OCI-LY7 (cell line): ENCODE data around the gene POC1B.

Experiments
- EZH2phosphoT487 ChIP-seq: fragments of 200-600 bp; sonication (generic); IDR thresholded peaks from 2 replicates; pipeline ENCODE4 v1.6.1; 2018; ENCODE audit warnings: low read depth, borderline replicate concordance, mild to moderate bottlenecking, mixed run types, antibody characterized with exemption, low read length, moderate library complexity, mixed read lengths
- TF ChIP-seq, protein P1 (sequence below): fragments of 200-600 bp; sonication (generic); conservative IDR thresholded peaks from 2 replicates; pipeline ENCODE4 v1.5.1; 2014; ENCODE audit warnings: mild to moderate bottlenecking, antibody characterized with exemption, low read length, moderate library complexity, mixed read lengths

- TF ChIP-seq, protein P1, sequence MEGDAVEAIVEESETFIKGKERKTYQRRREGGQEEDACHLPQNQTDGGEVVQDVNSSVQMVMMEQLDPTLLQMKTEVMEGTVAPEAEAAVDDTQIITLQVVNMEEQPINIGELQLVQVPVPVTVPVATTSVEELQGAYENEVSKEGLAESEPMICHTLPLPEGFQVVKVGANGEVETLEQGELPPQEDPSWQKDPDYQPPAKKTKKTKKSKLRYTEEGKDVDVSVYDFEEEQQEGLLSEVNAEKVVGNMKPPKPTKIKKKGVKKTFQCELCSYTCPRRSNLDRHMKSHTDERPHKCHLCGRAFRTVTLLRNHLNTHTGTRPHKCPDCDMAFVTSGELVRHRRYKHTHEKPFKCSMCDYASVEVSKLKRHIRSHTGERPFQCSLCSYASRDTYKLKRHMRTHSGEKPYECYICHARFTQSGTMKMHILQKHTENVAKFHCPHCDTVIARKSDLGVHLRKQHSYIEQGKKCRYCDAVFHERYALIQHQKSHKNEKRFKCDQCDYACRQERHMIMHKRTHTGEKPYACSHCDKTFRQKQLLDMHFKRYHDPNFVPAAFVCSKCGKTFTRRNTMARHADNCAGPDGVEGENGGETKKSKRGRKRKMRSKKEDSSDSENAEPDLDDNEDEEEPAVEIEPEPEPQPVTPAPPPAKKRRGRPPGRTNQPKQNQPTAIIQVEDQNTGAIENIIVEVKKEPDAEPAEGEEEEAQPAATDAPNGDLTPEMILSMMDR = no peak
- TF ChIP-seq EZH2phosphoT487 = no peak
Observed at GRCh38 chr12:89565002-89565401, 39.2 kb upstream of the POC1B start.
